ENCODE data around the gene TIMMDC1. TPM values are rescaled to one million over a fixed set of nuclear protein-coding genes. Genes with fewer than 3 reads are reported as not detected.

Gene TIMMDC1
- total RNA-seq, 3 donors from 2014 or later, result 40.8 to 54.1 (median 47.1) TPM

DNA sequence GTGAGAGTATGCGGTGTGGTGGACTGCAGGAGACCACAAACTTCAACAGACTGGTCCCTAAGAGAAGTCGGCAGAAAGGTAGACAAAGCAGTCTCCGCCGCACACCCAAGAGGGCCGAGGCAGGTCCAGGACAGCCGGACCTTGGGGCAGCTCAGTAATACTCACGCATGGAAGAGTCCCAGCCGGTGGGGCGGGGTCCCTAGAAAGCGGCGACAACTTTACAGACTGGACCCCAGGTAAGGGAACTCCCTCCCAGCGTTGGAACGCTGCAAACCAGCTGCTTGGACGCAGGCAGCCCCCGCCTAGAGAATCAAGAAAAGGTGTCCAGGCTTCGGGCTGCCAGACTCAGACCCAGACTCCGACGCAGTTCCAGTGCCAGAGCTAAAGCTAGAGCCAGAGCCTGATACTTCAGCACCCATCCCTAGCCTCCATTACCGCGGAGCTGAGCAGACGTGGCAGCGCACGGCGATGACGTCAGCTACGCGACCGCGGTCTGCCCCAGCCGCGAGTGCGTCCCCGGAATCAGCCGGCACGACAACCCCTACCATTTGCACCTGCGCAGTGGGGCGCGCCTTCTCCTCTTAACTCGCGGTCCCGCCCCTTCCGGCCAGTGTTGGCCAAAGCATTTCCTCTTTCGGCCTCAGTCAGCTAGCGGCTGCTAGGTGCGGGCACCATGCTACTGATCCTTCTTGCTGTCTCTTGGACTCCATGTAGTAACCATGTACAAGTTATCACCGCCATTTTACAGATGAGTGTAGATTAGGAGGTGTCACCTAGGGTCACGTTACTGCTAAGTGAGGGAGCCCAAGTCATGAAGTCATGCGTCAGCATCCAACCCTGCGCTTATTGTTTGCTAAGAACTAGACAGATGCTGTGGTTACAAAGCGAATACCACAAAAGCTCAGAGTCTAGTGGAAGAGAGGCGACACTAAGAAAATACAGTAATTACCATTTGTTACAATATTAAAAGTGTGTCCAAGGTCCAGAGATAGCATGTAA, 34.9 kb upstream of the TIMMDC1 start, which contains the start of gene TMEM39A:
TSS of gene TMEM39A (minus strand) at position 445 of the 999 bp plus-strand sequence. CDS start 1,541 bp downstream, outside the sequence.
- TF ChIP-seq, protein P1, sequence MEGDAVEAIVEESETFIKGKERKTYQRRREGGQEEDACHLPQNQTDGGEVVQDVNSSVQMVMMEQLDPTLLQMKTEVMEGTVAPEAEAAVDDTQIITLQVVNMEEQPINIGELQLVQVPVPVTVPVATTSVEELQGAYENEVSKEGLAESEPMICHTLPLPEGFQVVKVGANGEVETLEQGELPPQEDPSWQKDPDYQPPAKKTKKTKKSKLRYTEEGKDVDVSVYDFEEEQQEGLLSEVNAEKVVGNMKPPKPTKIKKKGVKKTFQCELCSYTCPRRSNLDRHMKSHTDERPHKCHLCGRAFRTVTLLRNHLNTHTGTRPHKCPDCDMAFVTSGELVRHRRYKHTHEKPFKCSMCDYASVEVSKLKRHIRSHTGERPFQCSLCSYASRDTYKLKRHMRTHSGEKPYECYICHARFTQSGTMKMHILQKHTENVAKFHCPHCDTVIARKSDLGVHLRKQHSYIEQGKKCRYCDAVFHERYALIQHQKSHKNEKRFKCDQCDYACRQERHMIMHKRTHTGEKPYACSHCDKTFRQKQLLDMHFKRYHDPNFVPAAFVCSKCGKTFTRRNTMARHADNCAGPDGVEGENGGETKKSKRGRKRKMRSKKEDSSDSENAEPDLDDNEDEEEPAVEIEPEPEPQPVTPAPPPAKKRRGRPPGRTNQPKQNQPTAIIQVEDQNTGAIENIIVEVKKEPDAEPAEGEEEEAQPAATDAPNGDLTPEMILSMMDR (IDR thresholded peaks at IDR 0.05), result peak; percentile 15 to 44 (median 19)
- TF ChIP-seq POLR2A (IDR thresholded peaks at IDR 0.05), result peak; percentile 78
- TF ChIP-seq POLR2AphosphoS5 (IDR thresholded peaks at IDR 0.05), result peak; percentile 92 to 97 (median 95)
- no peaks in the 10 kb centered on the region for H3K36me3 ChIP-seq

DNA sequence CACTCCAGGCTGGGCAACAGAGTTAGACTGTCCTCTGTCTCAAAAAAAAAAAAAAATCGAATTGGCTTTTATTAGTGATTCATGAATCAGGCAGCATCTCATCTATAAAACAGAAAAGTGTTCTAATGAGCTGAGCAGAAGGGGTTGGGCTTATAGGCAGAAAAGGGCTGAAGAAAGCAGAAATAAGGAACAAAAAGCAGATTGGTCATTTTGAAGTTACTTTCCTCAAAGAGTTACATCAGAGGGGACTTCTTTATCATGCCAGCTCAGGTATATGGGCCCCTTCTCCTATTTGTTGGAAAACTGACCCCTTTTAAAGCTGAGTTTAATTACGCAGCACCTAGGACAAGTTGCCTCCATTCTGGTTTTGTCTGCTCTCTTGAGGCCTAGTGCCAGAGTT, 30.3 kb upstream of the TIMMDC1 start:
- Histone ChIP-seq H3K4me1 (no peaks in the 10 kb centered on the region), H3K27me3 (no peaks in the 10 kb centered on the region), H3K9me3 (no peaks in the 10 kb centered on the region), H3K4me3 (peak overlapping the region in 2 of 3 donors; percentile 91 to 97), H3K27ac (no peak overlapping the region), H3K36me3 (no peaks in the 10 kb centered on the region)
- no peak for DNase-seq (ENCODE audit: low spot score in 2 of 2)
- intact Hi-C loops (cut with DNase I; ENCODE audit: low total_unique reads), result no loop called here
- TF ChIP-seq POLR2A (IDR thresholded peaks at IDR 0.05) (no peak), POLR2AphosphoS5 (IDR thresholded peaks at IDR 0.05) (no peak)
- TF ChIP-seq, protein P1 (IDR thresholded peaks at IDR 0.05), result no peak

More for the DNA sequence above, 34.9 kb upstream of the TIMMDC1 start, which contains the start of gene TMEM39A:
- no peaks in the 10 kb centered on the region for H3K27me3 ChIP-seq
- peaks cover 0 to 4% of the 10 kb centered on the region in 2 donors for H3K4me1 ChIP-seq
- peak within 1 kb of the TSS; percentile 91 for H3K27ac ChIP-seq
- H3K4me3 ChIP-seq, result peak within 1 kb of the TSS; percentile 90 to 95 (median 94)
- DNase-seq (ENCODE audit: low spot score in 2 of 2), result peak; percentile 99
- no peaks in the 10 kb centered on the region for H3K9me3 ChIP-seq
- intact Hi-C loops (cut with DNase I; ENCODE audit: low total_unique reads), result no loop called here

DNA sequence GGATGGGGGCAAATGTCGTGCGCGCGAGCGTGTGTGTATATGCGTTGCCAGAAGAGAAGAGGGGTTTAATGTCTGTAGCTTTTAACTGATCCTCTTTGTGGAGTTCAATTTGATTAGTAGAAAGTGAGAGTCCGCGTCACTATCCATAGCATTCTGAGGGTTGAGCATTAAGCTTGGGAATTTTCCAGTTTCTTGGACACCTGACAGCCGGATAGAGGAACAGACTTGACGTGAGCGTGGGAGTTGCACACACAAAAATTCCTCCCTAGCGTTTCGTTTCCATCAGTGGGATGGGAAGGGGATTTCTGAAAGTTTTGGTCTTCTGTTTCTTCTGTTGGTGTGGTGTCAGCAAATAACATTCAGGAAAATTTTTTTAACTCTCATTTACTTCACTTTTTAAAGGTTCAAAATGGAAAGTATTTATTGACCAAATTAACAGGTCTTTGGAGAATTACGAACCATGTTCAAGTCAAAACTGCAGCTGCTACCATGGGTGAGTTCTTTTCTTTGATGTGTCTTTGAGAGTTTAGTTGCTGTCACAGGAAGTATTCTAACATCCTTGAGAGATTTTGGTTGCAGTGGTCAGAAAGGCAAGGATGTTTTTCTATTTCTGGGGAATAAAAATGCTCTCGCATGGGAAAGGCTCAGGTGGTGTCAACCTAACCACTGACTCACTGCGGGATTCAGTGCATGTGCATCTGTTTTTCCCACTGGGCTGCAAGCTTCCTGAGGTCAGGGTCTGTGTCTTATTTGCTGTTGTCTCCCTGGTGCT, 28.7 kb upstream of the TIMMDC1 start:
- intact Hi-C loops (cut with DNase I; ENCODE audit: low total_unique reads), result no loop called here
- TF ChIP-seq POLR2A (IDR thresholded peaks at IDR 0.05) (no peak), POLR2AphosphoS5 (IDR thresholded peaks at IDR 0.05) (no peak)
- TF ChIP-seq, protein P1 (IDR thresholded peaks at IDR 0.05), result no peak
- no peaks in the 10 kb centered on the region for H3K36me3 ChIP-seq
- no peaks in the 10 kb centered on the region for H3K27me3 ChIP-seq
- no peaks in the 10 kb centered on the region for H3K4me1 ChIP-seq
- DNase-seq (ENCODE audit: low spot score in 2 of 2), result no peak
- H3K4me3 ChIP-seq, result peak overlapping the region; percentile 88 to 97 (median 91)
- H3K9me3 ChIP-seq, result no peaks in the 10 kb centered on the region
- H3K27ac ChIP-seq, result peak overlapping the region; percentile 67 to 84

DNA sequence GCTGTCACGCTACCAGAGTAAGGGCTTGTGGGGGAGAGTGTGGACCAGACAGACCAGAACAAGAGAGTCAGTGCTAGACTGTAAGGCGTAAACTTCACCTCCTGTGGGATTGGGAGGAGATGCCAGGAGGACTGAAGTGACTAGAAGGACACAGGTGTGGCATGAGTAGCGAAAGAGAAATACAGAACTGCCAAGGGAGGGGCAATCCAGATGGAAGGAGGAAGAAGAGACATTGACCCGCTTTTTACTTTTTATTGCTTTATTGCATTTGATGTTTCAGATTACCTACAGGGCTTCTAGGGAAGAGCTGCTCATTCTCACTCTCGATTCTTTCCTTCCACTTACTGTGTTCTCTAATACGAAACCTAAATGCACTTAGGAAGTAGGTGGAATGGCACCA, 27.5 kb upstream of the TIMMDC1 start:
- H3K27ac ChIP-seq, result no peak overlapping the region
- no peaks in the 10 kb centered on the region for H3K4me1 ChIP-seq
- no peak overlapping the region for H3K4me3 ChIP-seq
- DNase-seq (ENCODE audit: low spot score in 2 of 2), result no peak
- no peaks in the 10 kb centered on the region for H3K9me3 ChIP-seq
- H3K36me3 ChIP-seq, result no peaks in the 10 kb centered on the region
- no peaks in the 10 kb centered on the region for H3K27me3 ChIP-seq
- TF ChIP-seq POLR2A (IDR thresholded peaks at IDR 0.05), result no peak
- TF ChIP-seq POLR2AphosphoS5 (IDR thresholded peaks at IDR 0.05), result no peak
- TF ChIP-seq, protein P1 (IDR thresholded peaks at IDR 0.05), result no peak
- intact Hi-C loops (cut with DNase I; ENCODE audit: low total_unique reads), result no loop called here
